ENCODE data around the gene MTA1.

MTA1 gene

GRCh38 chr14:105386581-105387529 lies 32.8 kb upstream of the MTA1 start:
- in situ Hi-C loops (cut with HindIII; ENCODE audit: low sequenced_read_pairs), result no loop called here

DNA sequence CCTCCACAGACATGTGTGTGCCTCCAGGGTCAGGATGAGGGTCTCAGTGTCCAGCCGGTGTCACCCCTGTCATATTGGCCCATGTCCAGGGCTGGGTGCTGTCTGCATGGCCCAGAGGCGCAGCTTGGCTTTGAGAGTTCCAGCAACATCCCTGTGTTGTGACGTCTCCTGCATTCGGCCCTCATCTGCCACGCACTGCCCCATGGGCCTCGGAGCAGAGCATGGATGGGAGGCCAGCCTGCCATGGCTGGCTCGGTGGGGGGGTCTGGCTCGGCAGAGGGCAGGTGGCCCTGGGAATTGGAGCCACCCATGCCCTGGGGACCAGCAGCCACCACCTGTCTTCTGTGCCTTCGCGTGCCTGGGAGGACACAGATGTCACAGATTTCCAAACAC lies 32.1 kb upstream of the MTA1 start:
- in situ Hi-C loops (cut with HindIII; ENCODE audit: low sequenced_read_pairs), result no loop called here

GRCh38 chr14:105388110-105388951 lies 31.3 kb upstream of the MTA1 start:
- in situ Hi-C loops (cut with HindIII; ENCODE audit: low sequenced_read_pairs), result no loop called here

DNA sequence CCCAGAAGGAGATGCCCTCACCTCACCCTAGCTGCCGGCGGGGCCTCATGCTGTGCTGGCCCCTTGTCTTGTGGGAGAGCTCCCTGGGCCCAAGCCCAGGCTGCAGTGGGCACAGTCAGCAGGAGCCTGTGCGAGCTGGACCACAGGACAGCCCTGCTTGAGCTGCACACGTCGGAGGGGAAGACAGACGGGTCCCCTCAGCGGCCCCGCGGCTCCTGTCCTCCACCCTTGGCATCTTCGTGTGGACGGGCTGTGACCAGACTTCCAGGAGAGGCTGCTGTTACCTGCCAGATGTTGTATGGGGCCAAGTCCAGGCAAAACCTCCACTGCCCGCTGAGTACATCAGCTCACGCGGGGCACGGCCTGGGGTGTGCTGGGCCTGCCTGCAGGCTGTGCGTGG lies 30.7 kb upstream of the MTA1 start:
- in situ Hi-C loops (cut with HindIII; ENCODE audit: low sequenced_read_pairs), result no loop called here

- in situ Hi-C loops (cut with HindIII; ENCODE audit: low sequenced_read_pairs), result no loop called here
These were observed 30.1 kb upstream of the MTA1 start for GRCh38 chr14:105389534-105389933.

DNA sequence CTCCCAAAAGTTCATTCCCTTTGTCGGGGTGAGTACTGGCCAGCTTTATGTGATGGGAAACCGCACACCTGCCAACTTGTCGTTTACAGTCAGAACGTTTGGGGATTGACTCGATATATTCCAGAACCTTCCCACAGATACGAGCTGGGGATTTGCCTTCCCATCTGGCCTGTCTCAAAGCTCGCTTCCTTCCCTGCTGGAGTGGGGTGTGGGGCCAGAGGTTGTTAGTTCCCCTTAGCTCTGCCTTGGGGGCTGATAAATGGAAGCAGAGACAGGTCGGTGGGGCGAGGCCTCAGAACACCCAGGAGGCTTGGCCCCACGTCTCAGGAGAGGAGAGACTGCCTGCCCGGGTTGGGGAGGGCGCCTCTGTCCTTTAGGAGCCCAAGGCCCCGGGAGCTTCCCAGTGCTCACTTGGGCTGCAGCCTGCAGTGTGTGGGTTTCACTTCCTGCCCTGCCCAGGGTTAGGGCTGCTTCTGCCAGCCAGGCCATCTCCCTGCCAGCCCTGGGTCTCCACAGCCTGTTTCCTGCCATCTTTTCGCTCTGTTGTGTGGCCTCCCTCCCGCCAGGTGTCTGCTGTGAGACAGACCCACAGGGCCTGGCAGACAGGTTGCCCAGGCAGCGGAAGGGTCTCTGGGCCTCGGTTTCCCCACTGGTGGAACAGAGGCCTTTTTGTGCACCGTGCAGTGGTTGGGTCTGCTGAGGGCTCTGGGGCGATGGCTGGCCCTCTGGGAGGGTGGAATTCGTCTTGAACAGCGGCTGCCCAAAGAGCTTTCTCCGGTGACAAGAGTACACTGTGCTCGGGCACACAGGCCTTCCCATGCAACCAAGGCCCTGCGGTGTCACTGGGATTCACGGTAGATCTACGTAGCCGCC lies 29.4 kb upstream of the MTA1 start:
- in situ Hi-C loops (cut with HindIII; ENCODE audit: low sequenced_read_pairs), result no loop called here

DNA sequence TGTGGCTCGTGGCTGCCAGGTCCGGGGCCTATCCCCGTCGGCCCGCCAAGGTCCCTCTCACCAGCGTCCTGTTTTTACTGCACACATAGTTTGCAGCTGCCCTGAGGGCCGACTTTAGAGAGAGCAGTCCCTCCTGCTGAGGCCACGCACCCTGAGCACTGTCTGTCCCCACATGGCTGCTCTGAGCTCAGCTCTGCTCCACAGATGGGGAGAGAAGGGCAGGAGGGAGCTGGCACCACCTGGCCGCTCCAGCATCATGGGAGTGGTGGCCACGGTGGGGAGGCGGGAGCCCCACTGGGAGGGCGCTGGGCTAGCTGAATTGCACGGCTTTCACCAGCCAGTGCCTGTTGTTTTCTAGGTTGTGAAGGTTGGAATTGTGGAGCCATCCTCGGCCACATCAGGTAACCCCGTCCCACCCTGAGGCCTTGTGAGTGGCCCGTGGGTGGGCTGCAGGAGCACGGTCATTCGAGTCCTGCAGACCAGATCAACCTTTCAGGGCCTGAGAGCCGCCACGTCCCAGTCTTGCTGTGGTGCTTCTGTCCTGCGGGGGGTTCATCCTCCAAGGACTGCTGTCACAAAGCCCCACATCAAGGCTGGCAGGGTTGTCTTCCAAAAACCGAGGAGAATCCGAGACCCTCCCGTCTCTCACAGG lies 28.7 kb upstream of the MTA1 start:
- in situ Hi-C loops (cut with HindIII; ENCODE audit: low sequenced_read_pairs), result no loop called here

DNA sequence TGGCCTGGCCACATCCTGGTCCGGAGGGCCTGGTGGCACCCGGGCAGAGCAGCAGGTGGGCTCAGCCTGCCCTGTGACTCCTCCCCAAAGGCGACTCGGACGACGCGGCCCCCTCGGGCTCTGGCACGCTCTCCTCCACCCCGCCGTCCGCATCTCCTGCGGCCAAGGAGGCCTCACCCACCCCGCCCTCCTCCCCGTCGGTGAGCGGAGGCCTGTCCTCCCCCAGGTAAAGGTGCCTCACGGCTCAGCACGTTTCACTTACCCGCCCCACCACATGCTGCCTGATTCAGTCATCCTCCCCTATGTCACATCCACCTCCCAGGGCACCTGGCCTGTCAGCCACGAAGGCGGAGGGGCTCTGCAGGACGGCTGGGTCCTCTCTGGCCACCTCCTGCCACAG lies 28.1 kb upstream of the MTA1 start:
- in situ Hi-C loops (cut with HindIII; ENCODE audit: low sequenced_read_pairs), result no loop called here

DNA sequence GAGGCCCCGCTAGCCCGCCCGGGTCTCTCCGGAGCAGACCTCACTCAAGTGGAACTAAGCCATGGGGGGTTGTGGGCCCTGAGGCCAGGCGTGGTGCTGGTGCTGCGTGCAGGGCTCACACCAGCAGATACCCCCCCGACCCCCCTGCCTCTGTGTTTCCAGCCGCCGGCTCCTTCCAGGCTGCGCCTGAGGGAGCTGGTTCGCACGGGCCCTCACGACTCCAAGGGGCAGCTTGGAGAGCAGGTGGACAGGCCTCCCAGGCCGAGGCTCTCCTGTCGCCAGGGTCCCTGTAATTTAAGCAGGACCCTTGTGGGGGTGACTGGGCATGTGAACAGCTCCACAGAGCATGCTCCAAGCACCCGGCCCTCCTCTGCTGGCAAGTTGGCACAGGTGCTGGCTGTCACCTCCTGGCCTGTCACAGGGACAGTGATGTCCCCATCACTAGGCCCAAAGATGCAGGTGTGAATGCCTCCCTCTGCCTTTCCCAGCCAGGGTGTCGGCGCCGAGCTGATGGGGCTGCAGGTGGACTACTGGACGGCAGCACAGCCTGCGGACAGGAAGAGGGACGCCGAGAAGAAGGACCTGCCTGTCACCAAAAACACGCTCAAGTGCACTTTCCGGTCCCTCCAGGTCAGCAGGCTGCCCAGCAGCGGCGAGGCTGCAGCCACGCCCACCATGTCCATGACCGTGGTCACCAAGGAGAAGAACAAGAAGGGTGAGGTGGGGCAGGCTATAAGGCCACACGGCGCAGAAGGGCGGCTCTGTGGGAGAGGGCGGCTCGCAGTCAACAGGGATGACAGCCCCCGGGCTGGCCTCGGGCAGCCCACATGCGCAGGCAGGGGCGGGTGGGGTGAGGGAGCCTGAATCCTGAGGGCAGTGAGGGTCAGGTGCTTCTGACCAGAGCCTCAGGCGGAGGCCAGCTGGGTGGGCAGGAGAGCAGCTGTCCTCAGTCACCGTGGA lies 27.2 kb upstream of the MTA1 start:
- in situ Hi-C loops (cut with HindIII; ENCODE audit: low sequenced_read_pairs), result no loop called here

- in situ Hi-C loops (cut with HindIII; ENCODE audit: low sequenced_read_pairs), result no loop called here
These were observed 26.5 kb upstream of the MTA1 start for GRCh38 chr14:105393151-105393550.

- in situ Hi-C loops (cut with HindIII; ENCODE audit: low sequenced_read_pairs), result no loop called here
These were observed 24.7 kb upstream of the MTA1 start for GRCh38 chr14:105394714-105395537.

GRCh38 chr14:105395538-105395854 lies 24.1 kb upstream of the MTA1 start:
- in situ Hi-C loops (cut with HindIII; ENCODE audit: low sequenced_read_pairs), result no loop called here

- in situ Hi-C loops (cut with HindIII; ENCODE audit: low sequenced_read_pairs), result no loop called here
These were observed 22.2 kb upstream of the MTA1 start for GRCh38 chr14:105397350-105397931.

GRCh38 chr14:105398044-105398725 lies 21.4 kb upstream of the MTA1 start, which contains the start of gene TEX22:
Gene TEX22, plus strand, starts transcription at chr14:105398538. Its CDS starts 803 bp downstream, at chr14:105399341.
- in situ Hi-C loops (cut with HindIII; ENCODE audit: low sequenced_read_pairs), result no loop called here

DNA sequence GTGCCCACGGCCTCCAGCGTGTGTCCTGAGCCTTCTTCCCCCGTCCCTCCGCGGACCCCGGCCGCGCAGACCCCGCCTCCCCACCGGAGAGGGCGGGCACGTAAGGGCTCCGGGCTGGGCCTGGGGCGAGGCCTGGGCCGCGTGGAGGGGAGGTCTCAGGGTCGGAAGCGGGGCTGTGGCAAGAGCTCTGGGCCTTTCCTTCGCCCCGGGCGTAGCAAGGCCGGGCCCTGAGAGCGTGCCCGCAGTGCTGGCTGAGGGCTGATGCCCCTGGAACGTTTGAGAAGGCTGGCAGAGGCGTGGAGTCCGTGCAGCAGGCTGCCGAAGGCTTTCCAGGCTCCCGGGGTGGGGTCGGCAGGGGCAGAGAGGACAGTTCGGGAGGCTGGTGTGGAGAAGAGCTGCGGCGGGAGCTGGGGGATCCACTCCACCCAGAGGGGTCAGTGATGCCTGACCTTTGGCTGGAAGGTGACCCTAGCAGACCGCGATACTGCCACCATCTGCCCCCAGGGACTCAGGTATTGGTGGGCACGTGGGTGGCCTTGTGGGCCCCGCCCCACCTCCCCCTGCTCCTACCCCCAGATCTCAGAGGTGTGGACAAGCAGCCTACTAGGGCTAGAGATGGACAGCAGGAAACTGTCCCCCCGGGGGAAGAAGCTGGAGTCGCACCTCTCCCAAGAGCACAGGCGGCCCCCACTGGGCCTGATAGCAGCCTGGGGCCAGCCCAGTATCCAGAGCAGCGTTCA lies 20.7 kb upstream of the MTA1 start:
- in situ Hi-C loops (cut with HindIII; ENCODE audit: low sequenced_read_pairs), result no loop called here

DNA sequence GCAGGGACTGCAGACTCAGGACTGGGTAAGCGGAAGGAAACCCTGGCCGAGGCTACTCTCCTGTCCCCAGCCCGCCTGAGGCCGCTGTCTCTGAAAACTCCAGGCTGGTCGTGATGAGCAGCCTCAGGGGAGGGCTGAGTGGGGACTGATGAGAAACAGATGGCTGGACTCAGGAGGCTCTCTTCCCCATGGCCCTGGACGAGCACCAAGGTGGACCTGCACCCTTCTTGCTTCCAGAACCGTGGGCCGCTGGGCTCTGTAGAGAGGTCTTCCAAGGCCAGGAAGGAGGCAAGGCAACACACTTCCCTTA lies 20.2 kb upstream of the MTA1 start:
- in situ Hi-C loops (cut with HindIII; ENCODE audit: low sequenced_read_pairs), result no loop called here

DNA sequence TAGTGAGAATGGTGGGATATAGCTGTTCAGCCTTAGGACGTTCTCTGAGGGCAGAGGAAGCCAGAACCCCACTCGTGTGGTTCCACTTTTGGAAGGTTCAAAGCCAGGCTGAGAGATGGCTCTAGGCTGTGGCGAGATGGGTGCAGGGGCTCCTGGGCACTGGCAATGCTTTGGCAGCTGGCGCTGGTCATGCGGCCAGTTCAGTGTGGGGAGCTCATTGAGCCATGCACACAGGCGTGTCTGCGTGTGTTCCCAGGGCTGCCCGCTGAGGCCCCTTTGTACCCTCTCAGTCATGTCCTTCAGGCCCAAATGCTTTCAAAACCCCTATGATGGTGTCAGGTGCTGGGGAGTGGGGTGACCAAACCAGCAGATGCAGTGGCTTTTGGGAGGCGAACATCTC lies 19.6 kb upstream of the MTA1 start:
- in situ Hi-C loops (cut with HindIII; ENCODE audit: low sequenced_read_pairs), result loop anchor here (5.0 kb wide), 1 partner anchor 67 kb away; no protein-coding TSS in a partner anchor
